ENCODE data around the gene ZNF318.
"Not testable (repeated sequence)": the region's sequence is repeated elsewhere in the genome, so short reads cannot be mapped to it uniquely, and the experiment has no call there.

ZNF318 gene

GRCh38 chr6:43386492-43386891, 17.0 kb upstream of the ZNF318 start:
- DNase-seq: peak; percentile 31

GRCh38 chr6:43383021-43383667, 13.7 kb upstream of the ZNF318 start:
- DNase-seq: no peak

GRCh38 chr6:43380858-43381257, 11.4 kb upstream of the ZNF318 start:
- DNase-seq: not testable (repeated sequence)

GRCh38 chr6:43378631-43379030, 9.2 kb upstream of the ZNF318 start:
- no peak for DNase-seq

GRCh38 chr6:43377710-43378229, 8.3 kb upstream of the ZNF318 start:
- DNase-seq: no peak

- no peak for DNase-seq
These were observed 7.1 kb upstream of the ZNF318 start for GRCh38 chr6:43376551-43376981.

- DNase-seq: no peak
These were observed 6.2 kb upstream of the ZNF318 start for GRCh38 chr6:43375693-43376092.

- DNase-seq: no peak
These were observed 3.9 kb upstream of the ZNF318 start for GRCh38 chr6:43373252-43373875.

GRCh38 chr6:43370003-43370580, 645 bp upstream of the ZNF318 start:
- DNase-seq: not testable (repeated sequence)

- no peak for DNase-seq
These were observed 937 bp downstream of the ZNF318 start for GRCh38 chr6:43368259-43369160.

GRCh38 chr6:43367245-43367984, 2.0 kb downstream of the ZNF318 start:
- DNase-seq: no peak

- no peak for DNase-seq
These were observed 8.2 kb downstream of the ZNF318 start for GRCh38 chr6:43361269-43361668.

GRCh38 chr6:43359831-43360230, 9.6 kb downstream of the ZNF318 start:
- DNase-seq: no peak

GRCh38 chr6:43359381-43359780, 10.1 kb downstream of the ZNF318 start:
- no peak for DNase-seq

- DNase-seq: no peak
These were observed 13.4 kb downstream of the ZNF318 start for GRCh38 chr6:43355862-43356590.

- not testable (repeated sequence) for DNase-seq
These were observed 17.5 kb downstream of the ZNF318 start for GRCh38 chr6:43351951-43352350.

- no peak for DNase-seq
These were observed 22.0 kb downstream of the ZNF318 start for GRCh38 chr6:43347444-43347843.

GRCh38 chr6:43347021-43347420, 22.4 kb downstream of the ZNF318 start:
- DNase-seq: no peak

GRCh38 chr6:43346243-43346642, 23.2 kb downstream of the ZNF318 start:
- not testable (repeated sequence) for DNase-seq

- no peak for DNase-seq
These were observed 30.3 kb downstream of the ZNF318 start for GRCh38 chr6:43339168-43339567.

- DNase-seq: no peak
These were observed 31.2 kb downstream of the ZNF318 start for GRCh38 chr6:43338243-43338642.

- no peak for DNase-seq
These were observed 33.1 kb downstream of the ZNF318 start for GRCh38 chr6:43336382-43336781.
